GM18861 (cell line): ENCODE results near the gene SYNE2.

Experiments
- ATAC-seq: cut with Tn5 transposase; IDR thresholded peaks from one replicate; pipeline ENCODE4 v1.9.1; 2021; ENCODE audit not compliant: unreplicated experiment

The SYNE2 gene

GRCh38 chr14:64069634-64070359, 217.0 kb downstream of the SYNE2 start:
- no peak for ATAC-seq

GRCh38 chr14:64074961-64075612, 222.3 kb downstream of the SYNE2 start:
- ATAC-seq = no peak

GRCh38 chr14:64075613-64076005, 222.8 kb downstream of the SYNE2 start:
- no peak for ATAC-seq

GRCh38 chr14:64080452-64080851, 227.6 kb downstream of the SYNE2 start:
- ATAC-seq = no peak

GRCh38 chr14:64081174-64081746, 228.5 kb downstream of the SYNE2 start:
- no peak for ATAC-seq

GRCh38 chr14:64082837-64083236, 230.0 kb downstream of the SYNE2 start:
- ATAC-seq = no peak

GRCh38 chr14:64088647-64088964, 235.8 kb downstream of the SYNE2 start:
- ATAC-seq = no peak

- no peak for ATAC-seq
Measured at GRCh38 chr14:64089920-64090319, 237.1 kb downstream of the SYNE2 start.

- no peak for ATAC-seq
Measured at GRCh38 chr14:64091217-64091616, 238.4 kb downstream of the SYNE2 start.

GRCh38 chr14:64092338-64092737, 239.5 kb downstream of the SYNE2 start:
- ATAC-seq = no peak

- no peak for ATAC-seq
Measured at GRCh38 chr14:64092940-64093339, 240.1 kb downstream of the SYNE2 start.

GRCh38 chr14:64095620-64096019, 242.8 kb downstream of the SYNE2 start:
- no peak for ATAC-seq

GRCh38 chr14:64098120-64098519, 245.3 kb downstream of the SYNE2 start:
- ATAC-seq = no peak

- no peak for ATAC-seq
Measured at GRCh38 chr14:64107438-64107837, 254.6 kb downstream of the SYNE2 start.

GRCh38 chr14:64109819-64110554, 257.2 kb downstream of the SYNE2 start:
- no peak for ATAC-seq

- no peak for ATAC-seq
Measured at GRCh38 chr14:64110802-64111201, 258.0 kb downstream of the SYNE2 start.

GRCh38 chr14:64112867-64113678, 260.3 kb downstream of the SYNE2 start:
- ATAC-seq = no peak

GRCh38 chr14:64114166-64114565, 261.4 kb downstream of the SYNE2 start:
- no peak for ATAC-seq

GRCh38 chr14:64114796-64115195, 262.0 kb downstream of the SYNE2 start:
- no peak for ATAC-seq

- ATAC-seq = no peak
Measured at GRCh38 chr14:64115401-64115800, 262.6 kb downstream of the SYNE2 start.
